B cell (primary cell): ENCODE data around the gene LDHD.

ENCODE experiments used
- EZH2 ChIP-seq: IDR thresholded peaks from 2 replicates; pipeline ENCODE4 v1.6.1; 2012; ENCODE audit warnings: borderline replicate concordance, low read depth, mild to moderate bottlenecking, moderate library complexity, low read length; ENCODE audit not compliant: insufficient read depth, poor library complexity, severe bottlenecking
- TF ChIP-seq, protein P1 (sequence below): fragments of 200-600 bp; IDR thresholded peaks from one replicate; pipeline ENCODE4 v1.8.0; 2022; ENCODE audit warnings: antibody characterized with exemption, mild to moderate bottlenecking

DNA sequence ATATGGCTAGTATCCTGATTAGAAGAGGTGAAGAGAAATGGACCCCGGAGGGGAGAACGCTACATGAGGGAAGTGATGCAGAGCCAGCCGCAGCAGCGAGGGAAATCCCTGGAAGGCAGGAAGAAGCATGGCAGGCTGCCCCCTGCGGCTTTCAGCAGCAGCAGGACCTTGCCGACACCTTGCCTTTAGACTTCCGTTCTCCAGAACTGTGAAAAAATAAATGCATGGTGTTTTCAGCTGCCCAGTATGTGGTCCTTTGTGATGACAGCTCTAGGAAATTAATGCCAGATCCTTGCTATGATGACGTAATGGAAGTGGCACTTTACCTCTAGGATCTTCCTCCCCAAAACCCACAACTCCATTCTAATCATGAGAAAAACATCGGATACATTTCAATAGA is 22.1 kb upstream of the LDHD start:
- TF ChIP-seq, protein P1, sequence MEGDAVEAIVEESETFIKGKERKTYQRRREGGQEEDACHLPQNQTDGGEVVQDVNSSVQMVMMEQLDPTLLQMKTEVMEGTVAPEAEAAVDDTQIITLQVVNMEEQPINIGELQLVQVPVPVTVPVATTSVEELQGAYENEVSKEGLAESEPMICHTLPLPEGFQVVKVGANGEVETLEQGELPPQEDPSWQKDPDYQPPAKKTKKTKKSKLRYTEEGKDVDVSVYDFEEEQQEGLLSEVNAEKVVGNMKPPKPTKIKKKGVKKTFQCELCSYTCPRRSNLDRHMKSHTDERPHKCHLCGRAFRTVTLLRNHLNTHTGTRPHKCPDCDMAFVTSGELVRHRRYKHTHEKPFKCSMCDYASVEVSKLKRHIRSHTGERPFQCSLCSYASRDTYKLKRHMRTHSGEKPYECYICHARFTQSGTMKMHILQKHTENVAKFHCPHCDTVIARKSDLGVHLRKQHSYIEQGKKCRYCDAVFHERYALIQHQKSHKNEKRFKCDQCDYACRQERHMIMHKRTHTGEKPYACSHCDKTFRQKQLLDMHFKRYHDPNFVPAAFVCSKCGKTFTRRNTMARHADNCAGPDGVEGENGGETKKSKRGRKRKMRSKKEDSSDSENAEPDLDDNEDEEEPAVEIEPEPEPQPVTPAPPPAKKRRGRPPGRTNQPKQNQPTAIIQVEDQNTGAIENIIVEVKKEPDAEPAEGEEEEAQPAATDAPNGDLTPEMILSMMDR: no peak
- TF ChIP-seq EZH2: no peak
